GM20000 (cell line): ENCODE measurements around the gene CRB2.
"Not testable (repeated sequence)": the region's sequence is repeated elsewhere in the genome, so short reads cannot be mapped to it uniquely, and the experiment has no call there.

Experiments used
- DNase-seq: peaks from one replicate; pipeline ENCODE4 v3.0.0; 2012; ENCODE audit warnings: low spot score
- CTCF ChIP-seq: IDR thresholded peaks from 2 replicates; pipeline ENCODE4 v1.5.1; 2012; ENCODE audit warnings: mild to moderate bottlenecking, control low read depth; ENCODE audit errors: extremely low read depth, missing control alignments

Gene CRB2

GRCh38 chr9:123391233-123391632 is 35.2 kb downstream of the CRB2 start:
- TF ChIP-seq CTCF, result no peak
- no peak for DNase-seq

- TF ChIP-seq CTCF, result no peak
- no peak for DNase-seq
Observed at GRCh38 chr9:123391946-123392345, 35.9 kb downstream of the CRB2 start.

- TF ChIP-seq CTCF, result no peak
- no peak for DNase-seq
Observed at GRCh38 chr9:123392802-123393201, 36.8 kb downstream of the CRB2 start.

GRCh38 chr9:123394291-123395235 is 38.6 kb downstream of the CRB2 start:
- DNase-seq, result no peak
- TF ChIP-seq CTCF, result no peak

- no peak for TF ChIP-seq CTCF
- no peak for DNase-seq
Observed at GRCh38 chr9:123395276-123395688, 39.3 kb downstream of the CRB2 start.

GRCh38 chr9:123395689-123396511 is 39.9 kb downstream of the CRB2 start:
- no peak for TF ChIP-seq CTCF
- DNase-seq, result no peak

- no peak for TF ChIP-seq CTCF
- no peak for DNase-seq
Observed at GRCh38 chr9:123397975-123398374, 42.0 kb downstream of the CRB2 start.

- not testable (repeated sequence) for DNase-seq
Observed at GRCh38 chr9:123398938-123399337, 42.9 kb downstream of the CRB2 start.
